NCI-H2196 (cell line): ENCODE measurements around the gene CBLC.
"Not testable (repeated sequence)": the region's sequence is repeated elsewhere in the genome, so short reads cannot be mapped to it uniquely, and the experiment has no call there.

Experiments used
- DNase-seq: peaks from one replicate; lab custom pipeline; 2025; ENCODE audit not compliant: unreplicated experiment; lab: John Stamatoyannopoulos, UW

The CBLC gene

GRCh38 chr19:44818466-44819031, 40.9 kb downstream of the CBLC start:
- DNase-seq, result no peak

GRCh38 chr19:44819246-44819832, 41.6 kb downstream of the CBLC start:
- no peak for DNase-seq

GRCh38 chr19:44820648-44821609, 43.2 kb downstream of the CBLC start:
- DNase-seq, result no peak

- DNase-seq, result no peak
These were observed 44.5 kb downstream of the CBLC start for GRCh38 chr19:44822177-44822576.

- DNase-seq, result no peak
These were observed 45.1 kb downstream of the CBLC start for GRCh38 chr19:44822670-44823372.

GRCh38 chr19:44823373-44823698, 45.6 kb downstream of the CBLC start:
- no peak for DNase-seq

GRCh38 chr19:44824761-44825160, 47.1 kb downstream of the CBLC start:
- peak; percentile 84 for DNase-seq

- DNase-seq, result not testable (repeated sequence)
These were observed 55.2 kb downstream of the CBLC start for GRCh38 chr19:44832875-44833274.

GRCh38 chr19:44834399-44834798, 56.7 kb downstream of the CBLC start:
- DNase-seq, result not testable (repeated sequence)

GRCh38 chr19:44839276-44839675, 61.6 kb downstream of the CBLC start:
- no peak for DNase-seq

- no peak for DNase-seq
These were observed 63.1 kb downstream of the CBLC start for GRCh38 chr19:44840811-44841210.

GRCh38 chr19:44841231-44841630, 63.5 kb downstream of the CBLC start:
- no peak for DNase-seq

- no peak for DNase-seq
These were observed 67.6 kb downstream of the CBLC start for GRCh38 chr19:44845286-44845611.

GRCh38 chr19:44845612-44846454, 68.1 kb downstream of the CBLC start, which contains the start of gene NECTIN2:
Gene NECTIN2, plus strand, starts transcription at chr19:44846297. Its CDS starts 229 bp downstream, at chr19:44846526.
- DNase-seq, result peak; percentile 99

- DNase-seq, result no peak
These were observed 68.9 kb downstream of the CBLC start for GRCh38 chr19:44846455-44847143.

- DNase-seq, result peak; percentile 75
These were observed 69.7 kb downstream of the CBLC start for GRCh38 chr19:44847144-44848035.

- DNase-seq, result no peak
These were observed 70.5 kb downstream of the CBLC start for GRCh38 chr19:44848036-44848811.

- DNase-seq, result no peak
These were observed 71.2 kb downstream of the CBLC start for GRCh38 chr19:44848812-44849447.
